Measurements from ENCODE around the gene TASOR2. TPM values are rescaled to one million over a fixed set of nuclear protein-coding genes. Genes with fewer than 3 reads are reported as not detected.

TASOR2 gene
- total RNA-seq, 1 donor from 2014 or later, result 87.2 TPM

GRCh38 chr10:5649746-5650145 lies 34.9 kb upstream of the TASOR2 start:
- Histone ChIP-seq H2AFZ (ENCODE audit: low read depth, low read length) (no peak overlapping the region), H3K4me3 (ENCODE audit: insufficient read depth, low read depth, low read length) (no peak overlapping the region), H3K9ac (ENCODE audit: low read length) (no peak overlapping the region), H3K79me2 (ENCODE audit: insufficient read depth, low read length) (no peaks in the 10 kb centered on the region), H4K20me1 (ENCODE audit: insufficient read depth, low read length) (no peaks in the 10 kb centered on the region), H3K27me3 (ENCODE audit: insufficient read depth, low read length) (no peaks in the 10 kb centered on the region), H3K27ac (ENCODE audit: low read depth, low read length) (no peak overlapping the region), H3K4me1 (ENCODE audit: insufficient read depth, low read length) (no peaks in the 10 kb centered on the region), H3K36me3 (ENCODE audit: insufficient read depth, low read length) (no peaks in the 10 kb centered on the region), H3K9me3 (ENCODE audit: insufficient read depth, low read depth, low read length) (no peaks in the 10 kb centered on the region), H3K4me2 (ENCODE audit: low read length) (no peak overlapping the region)
- no peaks in the 10 kb centered on the region for H3K9me3 Mint-ChIP-seq (ENCODE audit: unreplicated experiment)
- DNase-seq (ENCODE audit: low read depth) (no peak), FAIRE-seq (no peak)
- H3K27ac Mint-ChIP-seq (ENCODE audit: unreplicated experiment), result no peak overlapping the region
- peaks cover 8% of the 10 kb centered on the region for H3K4me1 Mint-ChIP-seq (ENCODE audit: low read depth, unreplicated experiment)
- no peak overlapping the region for H3K4me3 Mint-ChIP-seq (ENCODE audit: unreplicated experiment)
- peaks cover 6% of the 10 kb centered on the region for H3K36me3 Mint-ChIP-seq (ENCODE audit: low read depth, unreplicated experiment)
- peaks cover 6% of the 10 kb centered on the region for H3K27me3 Mint-ChIP-seq (ENCODE audit: low read depth, unreplicated experiment)
- TF ChIP-seq CTCF (IDR thresholded peaks at IDR 0.05; ENCODE audit: insufficient read depth, low read depth, low read length) (no peak), EZH2 (IDR thresholded peaks at IDR 0.05; ENCODE audit: insufficient read depth, low read length) (no peak)

DNA sequence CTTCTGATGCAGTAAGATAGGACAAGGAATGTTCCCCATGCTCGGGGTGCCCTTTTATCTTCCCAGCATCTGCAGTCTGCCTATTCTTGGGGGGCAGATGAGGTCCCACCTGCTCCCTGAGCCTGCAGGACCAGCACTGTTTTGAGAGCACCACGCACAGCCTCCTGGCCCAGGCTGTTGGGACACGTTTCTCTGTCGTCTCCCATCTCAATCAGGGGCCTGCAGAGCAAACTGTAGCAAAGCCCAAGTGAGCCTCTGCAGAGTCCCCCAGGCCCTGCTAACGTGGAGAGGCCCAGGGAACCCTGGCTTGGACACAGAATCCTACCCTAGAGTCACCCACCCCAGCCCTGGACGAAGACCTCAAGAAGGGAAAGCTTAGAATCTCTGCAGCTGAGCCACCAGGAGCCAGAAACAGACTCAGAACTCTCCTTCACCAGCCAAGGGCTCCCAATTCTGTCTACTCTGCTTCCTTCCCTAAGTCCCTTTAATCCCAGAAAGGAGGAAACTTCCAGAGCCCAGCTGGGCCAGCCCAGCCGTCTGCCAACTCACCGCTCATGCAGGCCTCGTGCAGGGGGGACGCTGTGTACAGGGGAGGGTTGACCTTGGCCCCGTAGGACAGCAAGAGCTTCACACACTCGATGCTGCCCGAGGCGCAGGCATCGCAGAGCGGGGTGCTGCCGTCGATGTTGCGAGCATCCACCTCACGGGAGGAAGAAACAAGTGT lies 33.8 kb upstream of the TASOR2 start:
- Histone ChIP-seq H4K20me1 (ENCODE audit: insufficient read depth, low read length) (no peaks in the 10 kb centered on the region), H3K9me3 (ENCODE audit: insufficient read depth, low read depth, low read length) (no peaks in the 10 kb centered on the region), H3K27ac (ENCODE audit: low read depth, low read length) (no peak overlapping the region), H3K36me3 (ENCODE audit: insufficient read depth, low read length) (no peaks in the 10 kb centered on the region), H3K4me3 (ENCODE audit: insufficient read depth, low read depth, low read length) (no peak overlapping the region), H3K4me1 (ENCODE audit: insufficient read depth, low read length) (no peaks in the 10 kb centered on the region), H3K4me2 (ENCODE audit: low read length) (no peak overlapping the region), H3K79me2 (ENCODE audit: insufficient read depth, low read length) (no peaks in the 10 kb centered on the region), H3K9ac (ENCODE audit: low read length) (no peak overlapping the region), H2AFZ (ENCODE audit: low read depth, low read length) (no peak overlapping the region), H3K27me3 (ENCODE audit: insufficient read depth, low read length) (no peaks in the 10 kb centered on the region)
- Mint-ChIP-seq H3K4me1 (ENCODE audit: low read depth, unreplicated experiment) (peaks cover 8% of the 10 kb centered on the region), H3K36me3 (ENCODE audit: low read depth, unreplicated experiment) (peaks cover 6% of the 10 kb centered on the region), H3K27me3 (ENCODE audit: low read depth, unreplicated experiment) (peaks cover 6% of the 10 kb centered on the region), H3K4me3 (ENCODE audit: unreplicated experiment) (no peak overlapping the region), H3K9me3 (ENCODE audit: unreplicated experiment) (no peaks in the 10 kb centered on the region), H3K27ac (ENCODE audit: unreplicated experiment) (no peak overlapping the region)
- DNase-seq (ENCODE audit: low read depth) (no peak), FAIRE-seq (no peak)
- no peak for TF ChIP-seq CTCF (IDR thresholded peaks at IDR 0.05; ENCODE audit: insufficient read depth, low read depth, low read length)
- no peak for TF ChIP-seq EZH2 (IDR thresholded peaks at IDR 0.05; ENCODE audit: insufficient read depth, low read length)

DNA sequence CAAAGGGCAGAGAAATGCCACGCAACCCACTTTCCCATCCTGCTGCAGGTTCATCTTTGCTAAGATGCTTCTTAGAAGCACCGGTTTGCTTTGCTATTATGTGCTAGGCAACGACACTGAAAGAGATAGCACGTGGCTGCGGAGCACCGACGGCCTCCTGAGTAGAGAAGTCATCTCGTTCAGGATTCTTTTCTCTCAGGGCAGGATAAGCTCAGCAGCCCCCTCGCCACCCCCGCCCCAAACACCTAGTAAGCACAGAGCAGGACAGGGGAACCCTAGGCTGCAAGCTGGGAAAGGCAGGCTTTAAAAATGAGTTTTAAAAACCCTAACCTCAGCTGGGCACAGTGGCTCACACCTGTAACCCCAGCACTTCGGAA lies 33.3 kb upstream of the TASOR2 start:
- H3K27ac Mint-ChIP-seq (ENCODE audit: unreplicated experiment), result no peak overlapping the region
- Histone ChIP-seq H4K20me1 (ENCODE audit: insufficient read depth, low read length) (no peaks in the 10 kb centered on the region), H2AFZ (ENCODE audit: low read depth, low read length) (no peak overlapping the region), H3K27me3 (ENCODE audit: insufficient read depth, low read length) (no peaks in the 10 kb centered on the region), H3K4me2 (ENCODE audit: low read length) (no peak overlapping the region), H3K4me1 (ENCODE audit: insufficient read depth, low read length) (no peaks in the 10 kb centered on the region), H3K9me3 (ENCODE audit: insufficient read depth, low read depth, low read length) (no peaks in the 10 kb centered on the region), H3K79me2 (ENCODE audit: insufficient read depth, low read length) (no peaks in the 10 kb centered on the region), H3K4me3 (ENCODE audit: insufficient read depth, low read depth, low read length) (no peak overlapping the region), H3K27ac (ENCODE audit: low read depth, low read length) (no peak overlapping the region), H3K9ac (ENCODE audit: low read length) (no peak overlapping the region), H3K36me3 (ENCODE audit: insufficient read depth, low read length) (no peaks in the 10 kb centered on the region)
- H3K9me3 Mint-ChIP-seq (ENCODE audit: unreplicated experiment), result no peaks in the 10 kb centered on the region
- TF ChIP-seq CTCF (IDR thresholded peaks at IDR 0.05; ENCODE audit: insufficient read depth, low read depth, low read length) (no peak), EZH2 (IDR thresholded peaks at IDR 0.05; ENCODE audit: insufficient read depth, low read length) (no peak)
- no peak for DNase-seq (ENCODE audit: low read depth)
- peaks cover 6% of the 10 kb centered on the region for H3K36me3 Mint-ChIP-seq (ENCODE audit: low read depth, unreplicated experiment)
- H3K4me1 Mint-ChIP-seq (ENCODE audit: low read depth, unreplicated experiment), result peaks cover 8% of the 10 kb centered on the region
- FAIRE-seq, result no peak
- no peak overlapping the region for H3K4me3 Mint-ChIP-seq (ENCODE audit: unreplicated experiment)
- H3K27me3 Mint-ChIP-seq (ENCODE audit: low read depth, unreplicated experiment), result peaks cover 6% of the 10 kb centered on the region

Data from astrocyte (in vitro differentiated cells and primary cell).